ENCODE data around the gene COX5A. TPM values are rescaled to one million over a fixed set of nuclear protein-coding genes. Genes with fewer than 3 reads are reported as not detected.
"Not testable (repeated sequence)": the region's sequence is repeated elsewhere in the genome, so short reads cannot be mapped to it uniquely, and the experiment has no call there.

COX5A gene
- total RNA-seq, 2 donors from 2014 or later: 564 to 684 TPM

DNA sequence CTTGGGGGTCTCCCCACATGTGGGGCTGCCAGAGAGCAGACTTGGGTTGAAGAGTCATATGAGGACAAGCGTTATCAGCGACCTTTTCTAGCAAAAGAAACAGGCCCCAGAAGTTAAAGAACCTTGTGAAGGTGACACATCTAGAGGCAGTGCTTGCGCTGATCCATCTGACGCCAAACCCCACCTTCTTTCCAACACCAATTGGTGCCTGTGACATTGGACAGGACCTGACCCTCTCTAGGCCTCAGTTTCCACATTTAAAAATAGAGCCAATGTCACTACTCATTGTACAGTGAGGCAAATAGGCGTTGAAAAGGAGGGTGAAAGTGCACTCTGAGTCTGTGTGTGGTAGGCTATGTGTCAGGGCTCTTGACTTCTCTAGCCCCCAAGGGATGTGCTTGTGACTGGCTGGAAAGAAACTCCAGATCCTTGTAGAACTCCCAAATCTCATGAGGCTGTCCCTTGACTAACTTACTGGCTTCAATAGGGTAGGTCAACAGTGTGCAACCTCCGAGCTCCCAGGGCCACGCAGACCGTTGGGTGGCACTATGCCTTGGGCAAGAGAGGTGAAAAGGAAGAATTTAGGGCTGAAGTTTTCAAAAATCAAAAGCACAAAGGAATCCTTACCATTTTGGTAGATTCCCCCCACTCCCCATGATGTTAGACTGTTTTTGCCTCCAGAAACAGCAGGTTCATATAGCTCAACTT, 30.6 kb downstream of the COX5A start:
- intact Hi-C loops (cut with DNase I, micrococcal nuclease): no loop called here
- no peak for DNase-seq
- peak; percentile 28 for ATAC-seq

DNA sequence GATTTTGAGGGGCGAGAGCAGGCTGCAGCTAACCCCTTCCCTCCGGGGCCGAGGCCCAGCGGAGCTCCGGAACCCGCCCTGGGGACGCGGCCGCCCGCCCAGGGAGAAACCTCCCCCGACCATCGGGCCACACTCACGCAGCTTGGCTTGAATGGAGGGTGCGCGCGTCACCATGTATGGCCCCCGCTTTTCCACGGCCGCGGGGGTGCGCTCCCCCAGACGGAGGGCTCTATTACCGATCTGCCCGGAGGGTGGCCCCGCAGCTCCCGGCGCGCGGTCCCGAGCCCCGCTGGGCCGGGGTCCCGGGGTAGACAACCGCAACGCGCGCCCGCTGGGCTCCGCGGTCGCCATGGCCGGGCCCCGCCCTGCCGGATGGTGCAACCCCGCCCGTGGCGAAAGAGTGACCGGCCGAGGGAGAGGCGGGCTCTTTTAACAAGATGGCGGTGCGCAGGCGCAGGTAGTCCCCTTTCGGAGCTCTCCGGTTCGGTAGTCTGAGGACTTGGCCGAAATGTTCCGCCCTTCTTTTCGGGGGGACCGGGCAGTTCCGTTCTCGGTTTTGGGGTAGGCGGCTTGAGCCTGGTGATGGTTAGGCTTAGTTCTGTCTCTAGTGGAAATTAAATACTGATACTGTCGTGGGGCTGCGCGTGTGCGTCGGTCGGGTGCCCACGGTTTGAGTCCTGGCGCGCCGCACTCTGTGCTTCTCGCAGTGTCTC, 31.3 kb downstream of the COX5A start, which contains the start of gene FAM219B:
FAM219B (minus strand) TSS at position 402 of the 713 bp plus-strand sequence; CDS start at position 351, 51 bp downstream.
- DNase-seq: peak; percentile 93 to 96
- peak; percentile 89 for ATAC-seq
- intact Hi-C loops (cut with DNase I, micrococcal nuclease): no loop called here

DNA sequence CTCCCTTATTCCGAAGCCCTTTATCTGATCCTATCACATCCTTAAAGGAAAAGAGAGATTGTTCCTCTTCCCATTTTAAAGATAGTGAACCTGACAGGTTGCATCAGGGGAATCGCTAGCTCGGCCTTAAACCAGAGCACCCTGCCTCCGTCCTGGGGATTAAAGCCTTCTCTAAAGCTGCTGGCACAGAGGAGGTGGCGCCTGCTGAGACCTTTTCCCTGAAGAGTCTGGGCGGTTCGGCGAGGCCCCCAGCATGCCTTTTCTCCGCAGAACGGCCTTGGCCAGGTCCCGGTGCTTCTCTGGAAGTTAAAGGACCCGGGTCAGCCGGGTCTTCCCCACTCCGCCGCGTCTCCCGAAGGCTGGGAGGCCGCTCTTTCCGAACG, 31.8 kb downstream of the COX5A start:
- ATAC-seq: peak; percentile 47
- peak in 1 of 2 donors; percentile 55 for DNase-seq
- intact Hi-C loops (cut with DNase I, micrococcal nuclease): no loop called here

DNA sequence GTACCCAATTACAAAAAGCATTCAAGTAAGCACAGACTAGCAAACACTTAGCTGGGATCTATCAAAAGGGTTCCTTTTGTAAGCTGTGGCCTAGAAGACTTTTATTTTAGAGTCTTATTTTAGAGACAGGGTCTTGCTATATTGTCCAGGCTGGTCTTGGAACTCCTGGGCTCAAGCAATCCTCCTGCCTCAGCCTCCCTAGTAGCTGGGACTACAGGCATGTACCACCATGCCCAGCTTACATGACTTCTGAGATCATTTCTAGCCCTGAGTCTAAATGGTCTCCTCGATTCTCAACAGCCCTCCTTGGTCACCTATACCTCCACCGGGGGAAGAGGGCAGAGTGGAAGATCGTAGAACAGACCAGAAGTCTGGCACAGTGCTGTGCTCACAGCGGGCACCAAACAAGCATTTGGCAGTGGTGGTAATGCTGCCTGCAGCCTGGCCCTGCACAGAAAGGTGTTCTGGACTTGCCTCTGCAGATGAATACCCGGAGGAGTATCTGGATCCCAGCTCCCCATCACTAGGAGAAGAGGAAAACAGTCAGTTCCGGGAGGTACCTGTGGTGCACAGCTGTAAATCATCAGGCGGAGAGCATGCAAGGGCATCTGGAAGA, 33.6 kb downstream of the COX5A start:
- intact Hi-C loops (cut with DNase I, micrococcal nuclease): no loop called here
- ATAC-seq (no peak), DNase-seq (no peak)

DNA sequence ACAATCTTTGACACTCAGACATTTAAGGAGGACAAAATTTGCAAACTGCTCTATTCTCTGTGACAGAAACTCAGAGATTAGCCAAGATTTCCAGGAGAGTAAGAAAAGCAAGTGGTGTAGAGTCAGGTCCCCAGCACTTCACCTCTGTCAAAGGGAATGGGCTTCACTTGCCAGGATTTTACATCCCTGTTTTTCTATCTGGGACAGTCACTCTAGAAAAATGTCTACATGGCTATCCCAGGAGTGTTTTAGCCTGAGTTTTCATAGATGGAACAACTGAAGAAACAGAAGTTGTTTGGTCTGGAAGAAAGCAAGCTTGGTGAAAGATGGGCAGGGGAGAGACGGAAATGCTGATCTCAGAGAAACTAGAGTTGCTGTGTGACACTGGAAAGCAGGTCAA, 34.2 kb downstream of the COX5A start:
- ATAC-seq: no peak
- DNase-seq: no peak
- intact Hi-C loops (cut with DNase I, micrococcal nuclease): no loop called here

DNA sequence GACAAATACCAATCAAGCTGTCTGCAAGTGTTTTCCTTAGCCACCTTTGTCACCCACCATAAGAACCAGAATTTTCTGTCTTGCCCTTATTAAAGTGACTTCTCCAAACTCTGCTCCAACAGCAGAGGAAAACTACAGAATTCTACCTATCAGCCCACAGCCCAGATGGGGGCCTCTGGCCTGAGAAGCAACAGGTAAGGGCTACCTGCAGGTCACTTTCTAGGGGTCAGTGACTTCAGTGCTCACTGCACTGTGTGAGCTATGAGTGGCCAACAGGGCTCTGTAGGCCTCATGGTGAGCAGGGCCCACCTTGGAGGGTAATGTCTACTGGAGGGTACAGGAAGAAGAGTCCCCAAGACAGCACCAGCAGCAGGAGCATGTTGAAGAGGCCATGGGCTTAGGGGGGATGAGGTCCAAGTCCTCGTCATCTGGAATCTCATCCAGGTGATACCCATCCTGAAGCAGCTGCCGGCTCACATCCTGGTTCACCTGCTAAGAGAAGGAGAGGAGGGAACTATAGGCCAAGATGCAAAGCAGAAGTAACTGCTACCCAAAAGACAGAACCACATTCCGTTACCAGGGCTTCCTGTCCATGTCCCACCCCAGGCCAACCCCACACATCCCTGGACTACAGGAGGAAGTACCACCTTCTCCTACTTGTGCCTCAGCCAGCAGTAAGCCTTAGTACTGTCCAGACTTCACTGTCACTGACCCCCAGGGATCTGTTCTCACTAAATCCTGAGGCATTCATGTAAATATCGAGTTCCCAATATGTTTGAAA, 35.4 kb downstream of the COX5A start:
- ATAC-seq (no peak), DNase-seq (no peak)
- intact Hi-C loops (cut with DNase I, micrococcal nuclease): no loop called here

DNA sequence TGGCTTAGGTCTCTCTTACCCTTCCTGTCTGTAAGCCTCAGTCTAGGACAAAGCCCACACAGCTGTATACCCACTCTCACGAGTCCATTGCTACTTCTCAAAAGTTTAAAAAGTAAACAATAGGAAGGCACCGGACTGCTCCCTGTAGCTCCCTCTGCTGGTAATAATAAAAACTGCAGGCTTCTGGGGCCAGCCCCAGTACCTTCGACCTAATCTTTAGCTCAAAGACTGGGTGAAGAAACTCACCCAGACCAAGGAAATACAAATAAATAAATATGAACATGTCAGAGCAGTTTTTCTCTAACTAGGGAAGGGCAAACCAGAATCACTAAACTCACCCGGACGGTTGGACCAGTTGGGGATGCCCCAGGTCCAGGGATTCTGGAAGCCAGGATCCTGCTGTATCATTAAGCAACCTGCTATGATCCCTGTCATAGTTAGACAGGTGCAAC, 36.2 kb downstream of the COX5A start:
- intact Hi-C loops (cut with DNase I, micrococcal nuclease): no loop called here
- DNase-seq (peak in 1 of 2 donors; percentile 61), ATAC-seq (peak; percentile 54)

DNA sequence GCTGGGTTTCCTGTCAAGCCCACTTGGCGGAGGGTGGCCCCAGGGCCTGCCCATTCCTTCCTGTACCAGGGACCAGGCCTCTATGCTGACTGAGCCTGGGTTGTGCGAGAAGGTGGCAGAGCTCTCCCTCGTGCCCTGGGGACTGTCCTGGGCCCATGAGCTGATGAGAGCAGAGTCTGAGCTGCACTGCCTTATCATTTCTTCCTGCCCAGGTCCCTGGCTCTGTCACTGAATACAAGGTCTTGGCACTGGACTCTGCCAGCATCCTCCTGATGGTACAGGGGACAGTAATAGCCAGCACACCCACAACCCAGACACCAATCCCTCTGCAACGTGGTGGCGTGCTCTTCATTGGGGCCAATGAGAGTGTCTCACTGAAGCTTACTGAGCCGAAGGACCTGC, 40.6 kb downstream of the COX5A start:
- ATAC-seq (no peak), DNase-seq (no peak)
- intact Hi-C loops (cut with DNase I, micrococcal nuclease): loop anchor here in 1 of 2 donors (5.0 kb wide), 1 partner anchor 40 kb away; no protein-coding TSS in a partner anchor

DNA sequence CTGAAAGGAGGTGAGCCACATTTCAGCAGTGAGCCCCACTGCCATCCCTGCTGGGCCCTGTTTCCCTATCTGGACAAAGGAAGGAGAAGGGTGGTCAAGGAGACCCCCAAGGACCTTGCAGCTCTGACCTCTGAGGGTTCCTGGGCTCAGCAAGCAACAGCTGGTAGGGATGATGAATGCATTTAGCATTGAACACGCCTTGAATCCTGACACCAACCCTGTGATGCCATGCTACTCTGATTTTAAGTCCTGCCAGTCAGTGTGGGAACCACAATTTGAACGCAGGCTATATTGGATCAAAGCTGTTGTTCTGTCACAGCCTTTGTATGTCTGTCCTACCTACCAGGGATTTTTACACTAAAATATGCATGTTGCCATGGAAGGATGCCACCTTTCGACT, 41.6 kb downstream of the COX5A start:
- intact Hi-C loops (cut with DNase I, micrococcal nuclease): loop anchor here in 1 of 2 donors (5.0 kb wide), 1 partner anchor 39 kb away; no protein-coding TSS in a partner anchor
- ATAC-seq (no peak), DNase-seq (no peak)

DNA sequence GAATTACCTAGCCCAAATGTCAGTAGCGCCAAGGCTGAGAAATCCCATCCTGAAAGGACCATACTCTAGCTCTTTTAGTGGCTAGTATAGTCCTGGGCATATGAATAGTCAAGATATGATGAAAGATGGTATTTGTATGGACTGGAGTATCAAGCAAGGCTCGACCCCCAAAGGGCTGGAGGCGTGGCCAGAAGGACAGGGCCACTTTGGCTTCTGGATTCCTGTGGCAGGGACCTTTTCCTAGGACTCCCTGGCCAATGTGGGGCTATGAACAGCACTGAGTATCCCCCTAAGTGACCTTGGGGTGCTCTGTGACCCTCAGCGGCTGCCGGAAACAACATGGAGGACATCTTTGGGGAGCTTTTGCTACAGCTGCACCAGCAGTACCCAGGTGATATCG, 42.0 kb downstream of the COX5A start:
- DNase-seq (no peak), ATAC-seq (no peak)
- intact Hi-C loops (cut with DNase I, micrococcal nuclease): loop anchor here in 1 of 2 donors (5.0 kb wide), 1 partner anchor 39 kb away; no protein-coding TSS in a partner anchor

DNA sequence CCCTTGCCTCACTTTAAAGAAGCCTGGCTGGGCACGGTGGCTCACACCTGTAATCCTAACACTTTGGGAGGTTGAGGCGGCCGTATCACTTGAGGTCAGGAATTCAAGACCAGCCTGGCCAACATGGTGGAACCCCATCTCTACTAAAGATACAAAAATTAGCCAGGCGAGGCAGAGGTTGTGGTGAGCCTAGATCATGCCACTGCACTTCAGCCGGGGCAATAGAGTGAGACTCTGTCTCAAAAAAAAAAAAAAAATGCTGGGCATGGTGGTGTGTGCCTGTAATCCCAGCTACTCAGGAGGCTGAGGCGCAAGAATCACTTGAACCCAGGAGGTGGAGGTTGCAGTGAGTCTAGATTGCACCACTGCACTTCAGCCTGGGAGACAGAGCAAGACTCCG, 43.5 kb downstream of the COX5A start:
- DNase-seq; intact Hi-C loops (cut with DNase I, micrococcal nuclease); ATAC-seq: not testable (repeated sequence)

DNA sequence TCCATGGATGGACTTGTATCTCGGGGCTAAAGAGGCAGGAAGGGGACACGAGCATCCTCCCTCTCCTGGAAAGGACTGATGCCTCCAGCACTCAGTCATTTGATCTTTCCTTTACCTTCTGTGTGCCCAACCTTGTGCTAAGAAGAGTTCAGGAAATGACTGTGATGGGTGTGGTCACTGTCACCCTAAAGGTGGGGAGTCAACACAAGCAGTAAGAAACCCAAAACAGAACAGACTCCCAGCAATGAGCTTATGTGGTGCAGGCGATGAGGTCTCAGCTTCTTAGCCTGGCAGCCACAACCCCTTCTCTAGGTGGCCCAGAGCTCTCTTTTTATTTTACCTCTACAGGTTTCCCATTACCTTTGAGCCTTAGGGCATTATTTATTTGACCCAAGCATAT, 44.2 kb downstream of the COX5A start:
- DNase-seq: no peak
- intact Hi-C loops (cut with DNase I, micrococcal nuclease): no loop called here
- no peak for ATAC-seq

DNA sequence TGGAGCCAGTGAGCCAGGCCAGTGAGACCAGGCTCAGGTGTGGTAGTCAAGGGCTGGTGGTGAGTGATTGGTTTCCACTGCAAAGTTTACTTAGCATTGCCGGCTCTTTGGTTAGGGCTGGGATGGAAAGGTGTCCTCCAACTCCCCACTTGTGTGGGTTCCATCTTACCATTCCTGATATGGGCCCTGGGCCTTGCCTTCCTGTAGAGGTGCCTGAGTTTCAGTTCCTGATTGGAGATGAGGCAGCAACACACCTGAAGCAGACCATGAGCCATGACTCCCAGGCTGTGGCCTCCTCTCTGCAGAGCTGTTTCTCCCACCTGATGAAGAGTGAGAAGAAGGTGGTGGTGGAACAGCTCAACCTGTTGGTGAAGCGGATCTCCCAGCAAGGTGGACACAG, 44.9 kb downstream of the COX5A start:
- intact Hi-C loops (cut with DNase I, micrococcal nuclease): no loop called here
- DNase-seq (no peak), ATAC-seq (no peak)

DNA sequence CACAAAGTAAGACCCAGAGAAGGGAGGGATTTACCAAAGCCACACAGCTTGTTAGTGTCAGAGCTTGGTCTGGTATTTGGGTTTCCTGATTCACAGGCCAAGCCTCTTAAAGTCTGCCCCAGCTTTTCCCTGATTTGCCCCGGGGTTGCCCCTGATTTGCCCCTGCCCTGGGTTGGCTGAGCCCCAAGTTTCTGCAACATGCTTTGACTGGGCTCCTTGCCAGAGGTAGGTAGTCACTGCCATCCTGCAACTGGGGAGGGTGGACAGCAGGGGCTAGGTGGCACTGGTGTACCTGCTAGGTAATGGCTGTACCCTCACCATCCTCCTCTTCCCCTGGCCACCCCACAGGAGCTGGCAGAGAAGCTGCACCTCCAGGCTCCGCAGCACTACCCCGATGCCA, 45.6 kb downstream of the COX5A start:
- intact Hi-C loops (cut with DNase I, micrococcal nuclease): no loop called here
- ATAC-seq (peak; percentile 12), DNase-seq (peak in 1 of 2 donors; percentile 38)

DNA sequence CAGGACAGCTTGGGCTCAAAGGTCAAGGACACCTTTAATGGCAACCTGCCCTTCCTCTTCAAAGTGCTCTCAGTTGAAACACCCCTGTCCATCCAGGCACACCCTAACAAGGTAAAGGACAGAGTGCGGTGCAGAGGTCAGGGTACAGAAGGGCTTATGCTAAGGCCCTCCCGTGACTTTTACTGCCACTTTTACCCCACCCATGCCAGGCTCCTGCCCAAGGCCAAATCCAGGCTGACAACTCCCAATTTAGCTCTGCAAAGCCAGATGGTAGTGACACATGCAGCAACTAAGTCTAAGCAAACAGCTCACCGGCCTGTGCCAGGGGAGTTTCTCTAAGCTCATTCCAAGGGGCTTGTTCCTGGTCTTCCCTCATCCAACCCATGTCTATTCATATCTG, 46.4 kb downstream of the COX5A start:
- intact Hi-C loops (cut with DNase I, micrococcal nuclease): no loop called here
- peak; percentile 84 for ATAC-seq
- DNase-seq: peak; percentile 76 to 78

DNA sequence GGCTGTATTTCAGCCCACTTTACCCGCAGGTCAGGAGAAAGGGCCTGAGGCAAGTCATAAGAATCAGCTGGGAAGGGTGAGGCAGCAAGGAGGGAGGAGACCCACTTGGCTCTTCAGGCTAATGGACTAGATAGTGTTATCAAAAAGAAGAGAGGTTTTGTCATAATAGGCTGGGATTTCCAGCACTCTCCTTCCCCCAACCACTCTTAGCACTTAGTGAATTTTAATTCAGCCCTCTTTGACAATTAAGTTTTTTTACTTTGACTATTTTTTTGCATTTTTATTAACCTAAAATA, 47.3 kb downstream of the COX5A start:
- intact Hi-C loops (cut with DNase I, micrococcal nuclease): no loop called here
- no peak for ATAC-seq

DNA sequence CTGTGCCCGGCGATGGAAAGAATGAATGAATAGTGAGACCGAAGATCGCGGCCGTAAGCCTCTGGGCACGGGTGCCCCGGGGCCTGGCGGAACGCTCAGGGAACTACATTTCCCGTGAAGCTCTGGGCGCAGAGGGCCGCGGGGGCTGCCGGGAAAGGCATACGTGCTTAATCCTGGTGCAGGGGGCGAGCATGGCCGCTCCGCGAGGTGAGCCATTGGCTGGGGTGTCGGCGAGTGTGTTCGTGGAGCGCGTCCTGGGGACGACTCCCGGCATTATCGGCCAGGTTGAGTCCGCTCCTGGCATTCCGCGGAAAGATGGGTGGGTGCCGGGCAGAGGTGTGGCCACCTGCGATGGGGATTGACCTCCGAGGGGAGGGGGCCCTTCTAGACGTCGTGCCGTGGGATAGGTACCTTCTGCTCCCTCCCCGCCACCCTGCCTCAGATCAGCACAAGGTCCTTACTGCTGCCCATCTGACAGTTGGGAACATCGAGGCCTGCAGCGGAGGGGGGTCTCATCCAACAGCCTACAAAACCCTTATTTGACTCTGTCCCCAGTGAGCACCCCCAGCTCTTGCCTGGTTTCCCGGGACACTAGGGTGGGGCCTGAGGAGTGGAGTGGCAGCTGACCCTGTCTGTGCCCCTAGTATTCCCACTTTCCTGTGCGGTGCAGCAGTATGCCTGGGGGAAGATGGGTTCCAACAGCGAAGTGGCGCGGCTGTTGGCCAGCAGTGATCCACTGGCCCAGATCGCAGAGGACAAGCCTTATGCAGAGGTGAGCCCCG, 47.8 kb downstream of the COX5A start, which contains the start of gene MPI:
MPI (plus strand) TSS at position 160 of the 782 bp plus-strand sequence; CDS start at position 192, 32 bp downstream.
- ATAC-seq (peak; percentile 75), DNase-seq (peak; percentile 85 to 90)
- intact Hi-C loops (cut with DNase I, micrococcal nuclease): no loop called here

More for the DNA sequence above, 47.3 kb downstream of the COX5A start:
- DNase-seq: no peak

DNA sequence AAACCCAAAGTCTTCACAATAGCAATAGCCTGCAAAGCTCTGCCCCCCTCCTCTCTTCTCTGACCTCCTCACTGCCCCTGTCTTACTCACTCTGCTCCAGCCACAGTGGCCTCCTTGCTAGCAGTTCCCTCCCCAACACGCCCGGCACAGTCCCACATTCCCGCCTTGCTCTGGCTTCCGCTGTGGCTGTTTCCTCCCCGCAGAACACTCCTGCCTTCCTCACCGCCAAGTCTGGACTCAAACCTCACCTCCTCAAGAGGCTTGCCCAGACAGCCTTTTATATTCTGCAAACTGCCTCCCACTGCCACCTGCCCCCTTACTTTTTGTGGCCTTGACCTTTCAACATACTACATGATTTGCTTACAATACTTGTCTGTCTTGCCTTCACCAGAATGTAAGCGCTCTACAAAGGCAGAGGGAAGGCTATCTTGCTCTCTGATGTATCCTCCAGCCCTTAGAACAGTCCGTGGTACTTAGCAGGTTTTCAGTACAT, 48.4 kb downstream of the COX5A start:
- ATAC-seq (peak; percentile 4), DNase-seq (peak in 1 of 2 donors; percentile 48)
- intact Hi-C loops (cut with DNase I, micrococcal nuclease): no loop called here

All from left colon (tissue), 2 donors.